Upper lobe of left lung (tissue), 6 donors: ENCODE results near the gene PPRC1. TPM values are rescaled to one million over a fixed set of nuclear protein-coding genes. Genes with fewer than 3 reads are reported as not detected.
A peak's percentile ranks its signal among the peaks of the same experiment; 100 is the strongest.
"Not testable (repeated sequence)": the region's sequence is repeated elsewhere in the genome, so short reads cannot be mapped to it uniquely, and the experiment has no call there.

ENCODE experiments used
- ATAC-seq, 2 donors: fragments of 200-7000 bp; cut with Tn5 transposase; one replicate each; pipeline ENCODE4 v1.9.1; 2022; ENCODE audit warnings: mild to moderate bottlenecking in 2 of 2, moderate library complexity in 2 of 2; ENCODE audit not compliant: low FRiP score in 2 of 2
- DNase-seq, 2 donors: peaks; one replicate each; pipeline ENCODE4 v3.0.0-alpha.2; 2019 to 2020
- H3K27ac ChIP-seq, 4 donors: fragments of 200-600 bp; sonication (generic); one replicate each; pipeline ENCODE4 v1.5.1; 2016 to 2019
- H3K27me3 ChIP-seq, 4 donors: fragments of 200-600 bp; sonication (generic); one replicate each; pipeline ENCODE4 v1.5.1; 2017 to 2019
- H3K36me3 ChIP-seq, 4 donors: fragments of 200-600 bp; sonication (generic); one replicate each; pipeline ENCODE4 v1.5.1; 2016 to 2019
- H3K4me1 ChIP-seq, 4 donors: fragments of 200-600 bp; sonication (generic); one replicate each; pipeline ENCODE4 v1.5.1; 2018 to 2019
- H3K4me3 ChIP-seq, 4 donors: fragments of 200-600 bp; sonication (generic); one replicate each; pipeline ENCODE4 v1.5.1; 2017 to 2019; ENCODE audit warnings: mild to moderate bottlenecking in 2 of 4, moderate library complexity in 1 of 4
- H3K9me3 ChIP-seq, 4 donors: fragments of 200-600 bp; sonication (generic); one replicate each; pipeline ENCODE4 v1.5.1; 2018 to 2019
- CTCF ChIP-seq, 6 experiments: fragments of 450-650 bp in 4 of 6; fragments of 200-600 bp in 2 of 6; sonication (generic) in 2 of 6; IDR thresholded peaks; one replicate each; pipeline ENCODE4 v1.5.1; 2016 to 2019; ENCODE audit warnings: antibody characterized with exemption in 6 of 6
- EP300 ChIP-seq, 4 donors: sonication (generic); formaldehyde crosslinking; IDR thresholded peaks; one replicate each; pipeline ENCODE4 v1.5.1; 2017; ENCODE audit warnings: antibody characterized with exemption in 4 of 4, control low read depth in 2 of 4
- POLR2A ChIP-seq, 4 donors: fragments of 450-650 bp; IDR thresholded peaks; one replicate each; pipeline ENCODE4 v1.5.1; 2016 to 2017; ENCODE audit warnings: antibody characterized with exemption in 4 of 4, mild to moderate bottlenecking in 2 of 4
- POLR2AphosphoS5 ChIP-seq, 2 donors: sonication (generic); formaldehyde crosslinking; IDR thresholded peaks; one replicate each; pipeline ENCODE4 v1.5.1; 2017; ENCODE audit warnings: antibody characterized with exemption in 2 of 2
- WGBS, 2 donors: methylation state at CpG; one replicate each; pipeline ENCODE4 v1.1.5; 2017 to 2018; 5-methylcytosine and 5-hydroxymethylcytosine counted together
- total RNA-seq, 6 donors: library from RNA; depleted of rRNA in 4 of 6; stranded (reverse); fragments of >200 nt in 4 of 6; gene quantifications; one replicate each; pipeline versions ENCODE4 v1.1.0 to v1.2.1, GENCODE V29; 2016 to 2021
- donor health status: DM: no; HTN: no; CAD: no; lungs with moderate emphysema.
- donor health status: DM: no; HTN: yes; CAD: no; lungs with severe emphysema.

Gene PPRC1
- total RNA-seq, 6 donors from 2014 or later: 29.3 to 57.6 (median 40.3) TPM

DNA sequence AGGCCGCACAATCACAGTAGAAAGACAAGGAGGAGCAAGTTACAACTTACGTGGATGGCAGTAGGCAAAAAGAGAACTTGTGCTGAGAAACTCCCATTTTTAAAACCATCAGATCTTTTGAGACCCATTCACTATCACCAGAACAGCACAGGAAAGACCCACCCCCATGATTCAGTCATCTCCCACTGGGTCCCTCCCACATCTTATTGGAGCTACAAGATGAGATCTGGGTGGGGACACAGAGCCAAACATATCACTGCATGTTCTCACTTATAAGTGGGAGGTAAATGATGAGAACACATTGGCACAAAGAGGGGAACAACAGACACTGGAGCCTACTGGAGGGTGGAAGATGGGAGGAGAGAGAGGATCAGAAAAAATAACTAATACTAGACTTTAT, 51.8 kb downstream of the PPRC1 start:
- ATAC-seq (no peak), DNase-seq (no peak)
- Histone ChIP-seq H3K4me3 (no peak overlapping the region), H3K36me3 (no peaks in the 10 kb centered on the region), H3K9me3 (no peaks in the 10 kb centered on the region), H3K4me1 (peaks cover 0 to 10% (median 2%) of the 10 kb centered on the region in 4 donors), H3K27ac (no peak overlapping the region), H3K27me3 (no peaks in the 10 kb centered on the region)
- WGBS, 2 donors: 85 to 92% methylated on average over 2 of the region's 2 CpGs
- TF ChIP-seq POLR2A (IDR thresholded peaks at IDR 0.05) (no peak), CTCF (IDR thresholded peaks at IDR 0.05) (no peak)

DNA sequence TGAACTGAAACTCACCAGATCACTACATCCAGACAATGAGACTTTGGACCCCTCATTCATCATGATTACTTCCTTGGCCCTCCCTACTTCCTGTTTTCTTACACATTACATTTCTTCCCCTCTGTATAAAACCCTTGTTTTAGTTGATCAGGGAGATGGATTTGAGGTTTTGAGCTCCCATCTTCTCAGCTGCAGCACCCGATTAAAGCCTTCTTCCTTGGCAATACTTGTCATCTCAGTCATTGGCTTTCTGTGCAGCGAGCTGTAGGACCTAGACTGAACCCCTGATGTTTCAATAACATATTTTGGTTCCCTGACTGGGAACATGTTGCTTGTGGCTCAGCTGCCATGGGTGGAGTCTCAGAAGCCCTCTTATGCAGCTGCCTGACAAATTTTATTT, 52.4 kb downstream of the PPRC1 start:
- no peaks in the 10 kb centered on the region for H3K36me3 ChIP-seq
- 60 to 76% methylated on average over 2 of the region's 2 CpGs for WGBS, 2 donors
- no peak overlapping the region for H3K27ac ChIP-seq
- no peak overlapping the region for H3K4me3 ChIP-seq
- TF ChIP-seq POLR2A (IDR thresholded peaks at IDR 0.05): no peak
- no peak for TF ChIP-seq POLR2AphosphoS5 (IDR thresholded peaks at IDR 0.05)
- no peak for TF ChIP-seq CTCF (IDR thresholded peaks at IDR 0.05)
- no peak for TF ChIP-seq EP300 (IDR thresholded peaks at IDR 0.05)
- H3K4me1 ChIP-seq: peaks cover 0 to 11% (median 2%) of the 10 kb centered on the region in 4 donors
- no peaks in the 10 kb centered on the region for H3K27me3 ChIP-seq
- DNase-seq (no peak), ATAC-seq (no peak)
- H3K9me3 ChIP-seq: no peaks in the 10 kb centered on the region

- Histone ChIP-seq H3K9me3 (no peaks in the 10 kb centered on the region), H3K4me1 (peaks cover 0 to 11% (median 2%) of the 10 kb centered on the region in 4 donors), H3K27ac (no peak overlapping the region), H3K4me3 (peak overlapping the region in 2 of 4 donors; percentile 1 to 10), H3K27me3 (no peaks in the 10 kb centered on the region), H3K36me3 (no peaks in the 10 kb centered on the region)
- no peak for TF ChIP-seq POLR2AphosphoS5 (IDR thresholded peaks at IDR 0.05)
- TF ChIP-seq CTCF (IDR thresholded peaks at IDR 0.05): no peak
- TF ChIP-seq EP300 (IDR thresholded peaks at IDR 0.05): no peak
- TF ChIP-seq POLR2A (IDR thresholded peaks at IDR 0.05): no peak
- no peak for DNase-seq
- ATAC-seq: no peak
- WGBS, 2 donors: 74 to 80% methylated on average over 15 of the region's 15 CpGs
Measured at GRCh38 chr10:102185811-102186527, 53.1 kb downstream of the PPRC1 start.

GRCh38 chr10:102188298-102188940, 55.6 kb downstream of the PPRC1 start:
- TF ChIP-seq POLR2A (IDR thresholded peaks at IDR 0.05) (no peak), POLR2AphosphoS5 (IDR thresholded peaks at IDR 0.05) (no peak), CTCF (IDR thresholded peaks at IDR 0.05) (no peak), EP300 (IDR thresholded peaks at IDR 0.05) (no peak)
- ATAC-seq (peak in 1 of 2 donors; percentile 57), DNase-seq (no peak)
- WGBS, 2 donors: 37 to 78% methylated on average over 2 to 3 of the region's 3 CpGs
- H3K4me1 ChIP-seq: peaks cover 0 to 11% (median 2%) of the 10 kb centered on the region in 4 donors
- H3K27ac ChIP-seq: no peak overlapping the region
- no peaks in the 10 kb centered on the region for H3K36me3 ChIP-seq
- no peaks in the 10 kb centered on the region for H3K9me3 ChIP-seq
- no peaks in the 10 kb centered on the region for H3K27me3 ChIP-seq
- H3K4me3 ChIP-seq: no peak overlapping the region

GRCh38 chr10:102188941-102189898, 56.4 kb downstream of the PPRC1 start:
- DNase-seq, H3K36me3 ChIP-seq, H3K27me3 ChIP-seq, H3K9me3 ChIP-seq: not testable (repeated sequence)
- peak overlapping the region in 1 of 4 donors; percentile 7 for H3K27ac ChIP-seq
- WGBS, 2 donors: 56 to 76% methylated on average over 5 to 7 of the region's 7 CpGs
- peaks cover 0 to 11% (median 2%) of the 10 kb centered on the region in 4 donors for H3K4me1 ChIP-seq
- peak overlapping the region in 1 of 4 donors; percentile 8 for H3K4me3 ChIP-seq
- peak in 1 of 2 donors; percentile 53 for ATAC-seq
